ENCODE data around the gene SPINK2.

The SPINK2 gene

GRCh38 chr4:56861360-56861759 is 39.9 kb upstream of the SPINK2 start:
- Histone ChIP-seq H3K9ac (ENCODE audit: low read depth, low read length, poor library complexity, severe bottlenecking) (no peak overlapping the region), H3F3A (ENCODE audit: low read depth) (no peaks in the 10 kb centered on the region)
- TF ChIP-seq CTCF (conservative IDR thresholded peaks at IDR 0.05; ENCODE audit: low read length) (no peak), EZH2phosphoT487 (IDR thresholded peaks at IDR 0.05; ENCODE audit: borderline replicate concordance) (no peak)

GRCh38 chr4:56860781-56861180 is 39.3 kb upstream of the SPINK2 start:
- Histone ChIP-seq H4K20me1 (ENCODE audit: insufficient read depth, low read length, poor library complexity, severe bottlenecking) (no peaks in the 10 kb centered on the region), H3K79me2 (ENCODE audit: insufficient read depth, low read length) (no peaks in the 10 kb centered on the region), H3K9ac (ENCODE audit: low read depth, low read length, poor library complexity, severe bottlenecking) (no peak overlapping the region), H3F3A (ENCODE audit: low read depth) (no peaks in the 10 kb centered on the region), H3K27me3 (ENCODE audit: insufficient read depth, low read length, poor library complexity, severe bottlenecking) (no peaks in the 10 kb centered on the region), H3K4me1 (ENCODE audit: insufficient read depth, low read length, poor library complexity, severe bottlenecking) (no peaks in the 10 kb centered on the region), H3K4me2 (ENCODE audit: low read depth, low read length, poor library complexity, severe bottlenecking) (no peak overlapping the region), H2AFZ (ENCODE audit: low read length) (no peak overlapping the region), H3K9me2 (replicated peaks; ENCODE audit: low read depth, low read length) (no peaks in the 10 kb centered on the region), H3K4me3 (ENCODE audit: low read length, poor library complexity, severe bottlenecking) (no peak overlapping the region), H3K36me3 (ENCODE audit: insufficient read depth, low read length) (no peaks in the 10 kb centered on the region), H3K9me3 (ENCODE audit: insufficient read depth, low read depth, low read length) (no peaks in the 10 kb centered on the region)
- TF ChIP-seq EZH2phosphoT487 (IDR thresholded peaks at IDR 0.05; ENCODE audit: borderline replicate concordance) (no peak), CTCF (conservative IDR thresholded peaks at IDR 0.05; ENCODE audit: low read length) (no peak)

More at GRCh38 chr4:56861360-56861759, 39.9 kb upstream of the SPINK2 start:
- Histone ChIP-seq H3K9me3 (ENCODE audit: insufficient read depth, low read depth, low read length) (no peaks in the 10 kb centered on the region), H3K27me3 (ENCODE audit: insufficient read depth, low read length, poor library complexity, severe bottlenecking) (no peaks in the 10 kb centered on the region), H3K4me3 (ENCODE audit: low read length, poor library complexity, severe bottlenecking) (no peak overlapping the region), H3K79me2 (ENCODE audit: insufficient read depth, low read length) (no peaks in the 10 kb centered on the region), H2AFZ (ENCODE audit: low read length) (no peak overlapping the region), H3K4me2 (ENCODE audit: low read depth, low read length, poor library complexity, severe bottlenecking) (no peak overlapping the region), H3K4me1 (ENCODE audit: insufficient read depth, low read length, poor library complexity, severe bottlenecking) (no peaks in the 10 kb centered on the region), H4K20me1 (ENCODE audit: insufficient read depth, low read length, poor library complexity, severe bottlenecking) (no peaks in the 10 kb centered on the region), H3K36me3 (ENCODE audit: insufficient read depth, low read length) (no peaks in the 10 kb centered on the region), H3K9me2 (replicated peaks; ENCODE audit: low read depth, low read length) (no peaks in the 10 kb centered on the region)

GRCh38 chr4:56859841-56860240 is 38.3 kb upstream of the SPINK2 start:
- H3K4me2 ChIP-seq (ENCODE audit: low read depth, low read length, poor library complexity, severe bottlenecking), result no peak overlapping the region
- no peaks in the 10 kb centered on the region for H3K27me3 ChIP-seq (ENCODE audit: insufficient read depth, low read length, poor library complexity, severe bottlenecking)
- no peak overlapping the region for H3K4me3 ChIP-seq (ENCODE audit: low read length, poor library complexity, severe bottlenecking)
- no peaks in the 10 kb centered on the region for H3K36me3 ChIP-seq (ENCODE audit: insufficient read depth, low read length)
- H3F3A ChIP-seq (ENCODE audit: low read depth), result no peaks in the 10 kb centered on the region
- no peak overlapping the region for H3K9ac ChIP-seq (ENCODE audit: low read depth, low read length, poor library complexity, severe bottlenecking)
- no peaks in the 10 kb centered on the region for H3K79me2 ChIP-seq (ENCODE audit: insufficient read depth, low read length)
- TF ChIP-seq CTCF (conservative IDR thresholded peaks at IDR 0.05; ENCODE audit: low read length) (no peak), EZH2phosphoT487 (IDR thresholded peaks at IDR 0.05; ENCODE audit: borderline replicate concordance) (no peak)
- no peaks in the 10 kb centered on the region for H3K9me2 ChIP-seq (replicated peaks; ENCODE audit: low read depth, low read length)
- H4K20me1 ChIP-seq (ENCODE audit: insufficient read depth, low read length, poor library complexity, severe bottlenecking), result no peaks in the 10 kb centered on the region
- no peaks in the 10 kb centered on the region for H3K9me3 ChIP-seq (ENCODE audit: insufficient read depth, low read depth, low read length)
- H3K4me1 ChIP-seq (ENCODE audit: insufficient read depth, low read length, poor library complexity, severe bottlenecking), result no peaks in the 10 kb centered on the region
- no peak overlapping the region for H2AFZ ChIP-seq (ENCODE audit: low read length)

Data from Loucy (cell line).